Mononuclear cell (primary cell): ENCODE measurements around the gene WWTR1. TPM values are rescaled to one million over a fixed set of nuclear protein-coding genes. Genes with fewer than 3 reads are reported as not detected.
A peak's percentile ranks its signal among the peaks of the same experiment; 100 is the strongest.

Source experiments
- H3K27me3 ChIP-seq: 2 replicates; pipeline ENCODE4 v1.6.0; 2011; ENCODE audit warnings: low read length, control low read depth; ENCODE audit not compliant: insufficient read depth
- H3K4me1 ChIP-seq: 2 replicates; pipeline ENCODE4 v1.5.1; 2011; ENCODE audit warnings: mild to moderate bottlenecking, low read length, control low read depth; ENCODE audit not compliant: insufficient read depth
- H3K4me3 ChIP-seq: 2 replicates; pipeline ENCODE4 v1.5.1; 2011; ENCODE audit warnings: mild to moderate bottlenecking, low read length, moderate library complexity
- H3K9me3 ChIP-seq: 2 replicates; pipeline ENCODE4 v1.5.1; 2011; ENCODE audit warnings: low read depth, mild to moderate bottlenecking, control low read depth, low read length
- total RNA-seq: library from RNA; depleted of rRNA; stranded (reverse); fragments of >200 nt; gene quantifications from one replicate; pipeline ENCODE4 v1.2.3, GENCODE V29; 2012

WWTR1 gene
- total RNA-seq, 1 donor = 0.31 TPM

DNA sequence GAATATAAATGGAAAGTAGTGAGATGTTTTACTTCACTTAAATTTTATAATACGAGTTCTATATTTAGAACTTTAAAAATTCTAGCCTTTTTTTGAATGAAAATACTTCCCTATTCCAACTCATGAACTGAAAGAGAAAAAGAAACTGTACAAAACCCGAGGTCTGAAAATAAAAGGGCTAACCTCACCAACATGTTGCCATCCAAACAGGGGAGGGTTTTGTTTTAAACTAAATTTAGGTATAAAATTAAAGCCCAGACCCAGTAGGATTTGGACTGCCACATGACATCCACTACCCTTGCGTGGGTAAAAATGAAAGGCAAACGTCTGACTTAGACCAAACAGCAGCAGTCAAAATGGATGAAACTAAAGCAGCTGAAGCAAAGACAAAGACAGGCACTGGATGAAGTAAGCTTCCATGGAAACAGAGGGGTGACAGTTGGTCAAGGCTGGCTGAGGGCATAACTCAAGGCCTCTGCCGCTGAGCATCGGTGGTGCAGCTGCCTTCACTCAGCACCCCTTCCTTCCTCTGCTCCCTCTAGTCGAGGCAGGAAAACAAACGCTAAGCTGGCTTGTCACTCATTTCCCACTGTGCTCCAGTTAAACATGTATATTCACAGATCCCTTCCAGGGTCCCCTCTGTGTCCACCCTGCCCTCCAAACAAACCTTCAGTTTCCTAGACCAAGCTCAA, 125.2 kb downstream of the WWTR1 start:
- H3K27me3 ChIP-seq = peaks cover 7% of the 10 kb centered on the region
- no peaks in the 10 kb centered on the region for H3K9me3 ChIP-seq
- H3K4me3 ChIP-seq = peak overlapping the region; percentile 24
- peaks cover 8% of the 10 kb centered on the region for H3K4me1 ChIP-seq

DNA sequence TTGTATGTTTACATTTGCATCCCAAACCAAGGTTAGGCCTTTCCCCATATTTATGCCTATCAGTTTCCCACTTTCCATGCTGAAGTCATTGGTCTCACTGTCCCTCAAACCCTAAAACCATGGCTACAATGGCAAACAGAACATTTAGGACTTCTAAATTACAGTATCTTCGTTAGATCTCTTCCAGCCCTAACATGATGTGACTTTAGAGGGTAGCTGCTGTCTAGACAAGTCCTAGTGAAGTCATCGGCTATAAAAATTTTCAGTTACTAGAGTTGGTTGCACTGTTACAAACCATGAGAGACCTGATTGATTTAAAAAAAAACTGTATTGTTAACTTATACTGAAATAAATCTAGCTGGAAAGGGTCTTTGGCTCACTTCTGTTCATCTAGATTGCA, 128.7 kb downstream of the WWTR1 start:
- Histone ChIP-seq H3K27me3 (peaks cover 8% of the 10 kb centered on the region), H3K9me3 (no peaks in the 10 kb centered on the region), H3K4me3 (no peak overlapping the region), H3K4me1 (peaks cover 8% of the 10 kb centered on the region)

DNA sequence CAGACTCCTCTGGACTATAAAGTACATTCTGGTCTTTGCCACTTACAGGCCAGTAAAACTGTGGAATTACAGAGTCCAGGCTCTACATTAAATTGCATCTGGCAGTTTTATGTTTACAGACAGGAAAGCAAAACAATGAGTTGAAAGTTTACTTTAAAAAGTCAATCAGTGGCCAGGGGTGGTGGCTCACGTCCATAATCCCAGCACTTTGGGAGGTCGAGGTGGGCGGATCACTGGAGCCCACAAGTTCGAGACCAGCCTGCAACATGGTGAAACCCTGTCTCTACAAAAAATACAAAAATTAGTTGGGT, 129.5 kb downstream of the WWTR1 start:
- Histone ChIP-seq H3K27me3 (peaks cover 11% of the 10 kb centered on the region), H3K4me3 (no peak overlapping the region), H3K9me3 (no peaks in the 10 kb centered on the region), H3K4me1 (peaks cover 8% of the 10 kb centered on the region)

DNA sequence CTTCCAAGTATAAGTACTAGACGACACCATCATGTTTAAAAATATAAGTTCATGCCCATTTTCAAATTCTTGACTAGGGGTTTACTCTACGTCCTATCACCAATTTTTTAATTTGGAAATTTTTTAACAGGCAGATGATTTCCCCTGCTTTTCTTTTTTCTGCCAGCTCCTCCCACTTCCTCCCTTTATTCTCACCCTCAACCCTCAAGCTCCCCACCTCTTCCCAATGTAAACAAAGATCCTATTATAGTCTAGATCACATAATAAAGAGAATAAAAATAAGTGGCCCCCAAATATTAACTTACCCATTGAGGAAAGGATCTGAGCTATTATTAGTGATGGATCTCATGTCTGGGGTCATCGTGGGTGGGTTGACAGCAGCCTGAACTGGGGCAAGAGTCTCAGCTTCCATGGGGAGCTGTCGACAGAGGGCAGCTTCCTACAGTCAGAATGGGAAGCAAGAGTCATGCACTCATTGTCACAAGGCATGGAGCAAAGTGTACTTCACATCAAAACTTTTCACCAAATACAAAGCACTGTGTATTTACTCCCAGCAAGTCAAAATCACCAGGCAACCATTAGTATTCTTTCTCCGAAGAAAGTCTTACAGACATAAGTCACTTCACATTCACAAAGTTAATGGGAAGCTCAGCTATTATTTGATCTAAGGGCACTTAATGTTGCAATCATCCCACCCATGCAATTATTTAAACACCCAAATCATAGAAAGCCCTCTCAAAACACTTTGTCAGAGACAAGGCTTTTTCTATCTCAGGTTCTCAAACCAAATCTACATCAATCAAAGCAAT, 130.1 kb downstream of the WWTR1 start:
- Histone ChIP-seq H3K27me3 (peaks cover 9% of the 10 kb centered on the region), H3K9me3 (no peaks in the 10 kb centered on the region), H3K4me1 (peaks cover 2% of the 10 kb centered on the region), H3K4me3 (no peak overlapping the region)

DNA sequence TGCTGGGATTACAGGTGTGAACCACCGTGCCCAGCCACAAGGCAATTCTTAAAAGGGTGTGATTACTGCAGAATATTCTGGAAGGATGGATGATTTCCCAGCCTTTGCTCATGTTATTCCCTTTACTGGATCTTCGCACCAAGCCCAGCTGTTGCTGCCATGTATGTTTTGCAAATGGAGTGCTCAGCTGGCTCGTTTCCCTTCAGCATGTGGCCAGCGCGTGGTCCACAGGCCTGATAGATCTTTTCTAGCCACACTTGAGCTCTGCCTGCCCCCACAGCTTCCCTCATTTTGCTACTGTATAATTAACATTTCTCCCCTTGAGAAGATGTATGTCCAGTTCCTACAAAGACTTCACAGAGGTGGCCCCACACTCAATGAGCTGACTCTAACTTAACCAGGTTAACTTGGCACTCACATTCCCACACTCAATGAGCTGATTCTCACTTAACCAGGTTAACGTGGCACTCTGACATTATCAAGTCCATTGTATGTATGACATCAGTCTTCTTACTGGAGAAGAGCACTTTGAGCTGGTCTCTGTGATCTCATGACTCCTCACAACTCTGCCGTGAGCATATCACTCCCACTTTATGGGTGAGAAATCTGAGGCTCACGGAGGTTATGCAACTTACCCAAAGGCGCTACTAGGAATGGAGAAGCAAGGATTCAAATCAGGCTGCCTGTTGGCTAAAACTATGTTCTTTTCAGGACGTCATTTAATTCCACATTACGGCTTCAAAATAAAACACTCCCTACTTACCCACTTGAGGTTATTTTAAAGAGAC, 134.1 kb downstream of the WWTR1 start:
- Histone ChIP-seq H3K9me3 (no peaks in the 10 kb centered on the region), H3K4me1 (no peaks in the 10 kb centered on the region), H3K4me3 (no peak overlapping the region), H3K27me3 (peaks cover 9% of the 10 kb centered on the region)

DNA sequence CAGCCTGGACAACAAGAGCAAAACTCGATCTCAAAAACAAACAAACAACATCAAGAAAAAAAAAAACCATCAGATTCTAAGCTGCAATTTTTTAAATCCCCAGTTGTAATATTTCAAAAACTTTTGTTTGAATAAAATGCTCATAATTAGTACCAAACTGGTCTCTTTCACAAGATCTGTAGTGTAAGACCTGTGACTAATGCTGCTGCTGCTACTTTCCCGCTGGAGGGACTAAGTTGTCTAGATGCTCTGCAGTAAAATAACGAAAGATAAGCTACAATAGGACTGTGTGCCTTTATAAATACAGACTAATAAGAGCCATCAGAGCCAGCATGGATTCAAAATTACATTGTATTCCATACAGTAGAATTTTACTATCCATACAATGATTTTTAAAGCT, 137.9 kb downstream of the WWTR1 start:
- Histone ChIP-seq H3K9me3 (no peaks in the 10 kb centered on the region), H3K4me1 (no peaks in the 10 kb centered on the region), H3K4me3 (no peak overlapping the region), H3K27me3 (peaks cover 7% of the 10 kb centered on the region)

DNA sequence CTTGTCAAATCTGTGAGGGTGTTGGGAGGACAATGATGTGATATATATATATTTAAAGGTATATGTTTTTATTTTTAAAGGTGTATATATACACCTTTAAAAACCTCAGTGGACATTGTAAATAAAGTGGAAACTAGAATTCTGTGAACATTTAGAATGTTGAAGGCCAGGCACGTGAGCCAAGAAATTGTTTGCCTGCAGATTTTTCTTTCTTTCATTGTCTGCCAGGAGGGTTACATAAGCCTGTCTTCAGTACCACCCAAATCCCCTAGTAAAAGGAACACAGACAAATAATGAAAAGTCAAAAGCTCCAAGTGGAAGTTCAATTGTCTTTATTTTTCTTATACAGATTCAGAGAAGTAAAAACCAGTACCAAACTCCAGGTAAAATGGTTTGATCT, 140.9 kb downstream of the WWTR1 start:
- peaks cover 2% of the 10 kb centered on the region for H3K4me1 ChIP-seq
- H3K27me3 ChIP-seq = no peaks in the 10 kb centered on the region
- H3K9me3 ChIP-seq = no peaks in the 10 kb centered on the region
- H3K4me3 ChIP-seq = no peak overlapping the region

DNA sequence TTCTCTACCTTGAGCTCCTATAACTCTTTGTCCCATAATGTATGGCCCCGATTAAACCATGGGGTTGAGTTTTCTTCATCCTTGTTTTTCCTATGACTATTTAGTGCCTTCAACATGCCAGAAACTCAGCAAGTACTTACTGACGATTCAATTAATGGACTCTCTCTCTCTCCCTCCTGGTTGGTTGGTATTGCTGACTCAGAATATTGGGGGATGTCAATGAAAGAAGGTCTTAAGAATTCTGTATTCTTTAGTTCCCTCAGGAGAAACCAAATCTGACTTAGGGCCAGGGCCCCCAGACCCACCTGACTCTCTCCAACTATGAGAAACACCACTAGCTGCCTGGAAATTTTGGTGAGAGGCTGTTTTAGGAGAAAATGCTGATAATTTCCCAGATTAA, 142.6 kb downstream of the WWTR1 start:
- Histone ChIP-seq H3K4me1 (peaks cover 2% of the 10 kb centered on the region), H3K4me3 (no peak overlapping the region), H3K27me3 (no peaks in the 10 kb centered on the region), H3K9me3 (no peaks in the 10 kb centered on the region)

DNA sequence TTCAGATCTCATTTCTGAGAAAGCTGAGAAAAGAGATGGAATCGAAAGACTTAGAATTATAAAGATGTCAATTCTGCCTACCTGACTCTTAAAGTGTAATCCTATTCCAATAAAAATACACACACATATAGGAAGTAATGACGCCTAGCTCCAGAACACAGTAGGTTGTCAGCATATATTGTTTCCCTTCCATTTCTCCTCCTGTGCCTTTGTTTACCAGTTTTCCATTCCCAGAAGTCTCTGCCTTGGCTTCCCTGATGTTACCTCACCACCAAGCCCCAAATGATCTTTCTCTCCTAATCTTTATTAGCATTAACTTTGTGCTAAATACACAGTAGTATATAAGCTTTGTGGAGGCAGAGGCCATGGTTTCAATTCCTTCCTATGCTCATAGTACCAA, 143.4 kb downstream of the WWTR1 start:
- Histone ChIP-seq H3K27me3 (no peaks in the 10 kb centered on the region), H3K4me1 (peaks cover 2% of the 10 kb centered on the region), H3K9me3 (no peaks in the 10 kb centered on the region), H3K4me3 (no peak overlapping the region)

DNA sequence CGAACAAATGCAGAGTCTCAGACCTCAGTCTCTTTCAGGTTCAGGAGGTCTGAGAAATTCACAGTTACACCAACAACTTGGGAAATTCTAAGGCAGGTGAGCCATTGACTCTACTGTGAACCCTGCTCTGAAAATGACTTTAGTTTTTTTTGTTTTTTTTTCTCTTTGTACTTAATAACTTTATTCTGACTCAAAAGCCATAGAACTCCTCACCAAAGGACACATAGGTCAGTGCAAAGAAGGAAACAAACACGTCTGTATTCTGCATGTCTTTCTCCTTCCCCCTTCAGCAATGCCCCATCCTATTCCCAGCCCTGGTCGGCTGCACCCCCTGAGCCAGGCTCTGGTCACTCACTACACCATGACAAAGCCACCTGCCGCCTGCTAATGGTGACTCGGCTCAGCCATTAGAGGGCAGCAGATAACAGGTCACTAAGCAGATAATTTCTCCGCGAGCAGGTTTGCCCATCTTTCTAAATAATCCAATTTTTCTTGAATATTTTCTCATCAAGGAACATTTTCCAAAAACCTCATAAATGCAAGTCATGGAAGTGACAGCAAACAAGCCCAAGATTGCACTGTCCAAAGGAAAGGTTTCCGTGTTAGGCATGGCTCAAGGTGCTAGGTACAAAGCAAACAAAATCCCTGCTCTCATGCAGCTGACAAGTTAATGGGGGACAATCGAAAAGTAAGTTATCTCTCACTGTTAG, 145.6 kb downstream of the WWTR1 start:
- Histone ChIP-seq H3K4me1 (peaks cover 18% of the 10 kb centered on the region), H3K4me3 (no peak overlapping the region), H3K27me3 (no peaks in the 10 kb centered on the region), H3K9me3 (no peaks in the 10 kb centered on the region)

DNA sequence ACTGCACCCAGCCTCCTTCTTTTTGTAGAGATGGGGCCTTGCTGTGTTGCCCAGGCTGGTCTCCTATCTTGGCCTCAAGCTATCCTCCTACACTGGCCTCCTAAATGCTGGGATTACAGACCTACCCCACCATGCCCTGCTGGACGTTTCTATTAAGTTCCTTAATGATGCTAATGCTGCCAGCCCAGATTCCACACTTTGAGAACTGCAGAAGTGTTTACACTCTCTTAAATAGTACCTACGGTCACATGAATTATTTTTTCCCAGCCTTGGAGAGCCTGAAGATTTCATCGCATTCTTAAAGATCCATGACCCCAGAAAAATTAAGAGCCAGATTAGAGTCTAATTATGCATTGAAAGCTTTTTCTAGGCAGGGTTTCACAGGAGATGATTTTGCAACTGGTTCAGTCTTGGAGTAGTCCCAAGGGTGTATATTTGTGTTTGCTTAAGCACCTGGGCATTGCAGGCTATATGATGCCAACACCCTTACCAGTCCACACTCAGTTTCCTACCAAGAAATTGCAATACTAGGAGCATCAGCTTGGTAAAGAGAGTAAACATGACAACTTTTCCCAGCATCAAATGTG, 146.7 kb downstream of the WWTR1 start:
- no peaks in the 10 kb centered on the region for H3K27me3 ChIP-seq
- H3K9me3 ChIP-seq = no peaks in the 10 kb centered on the region
- H3K4me1 ChIP-seq = peaks cover 23% of the 10 kb centered on the region
- no peak overlapping the region for H3K4me3 ChIP-seq

DNA sequence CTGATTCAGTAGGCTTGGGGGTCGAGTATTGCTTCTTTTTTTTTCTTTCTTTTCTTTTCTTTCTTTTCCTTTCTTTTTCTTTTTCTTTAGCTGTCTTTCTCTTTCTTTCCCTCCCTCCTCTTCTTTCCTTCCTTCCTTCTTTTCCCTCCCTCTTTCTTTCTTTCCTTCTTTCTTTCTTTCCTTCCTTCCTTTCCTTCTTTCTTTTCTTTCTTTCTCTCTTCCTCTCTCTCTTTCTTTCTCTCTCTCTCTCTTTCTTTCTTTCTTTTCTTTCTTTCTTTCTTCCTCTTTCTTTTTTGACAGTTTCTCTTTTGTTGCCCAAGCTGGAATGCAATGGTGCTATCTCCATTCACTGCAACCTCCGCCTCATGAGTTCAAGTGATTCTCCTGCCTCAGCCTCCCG, 147.3 kb downstream of the WWTR1 start:
- no peaks in the 10 kb centered on the region for H3K27me3 ChIP-seq
- H3K4me3 ChIP-seq = no peak overlapping the region
- H3K4me1 ChIP-seq = peaks cover 23% of the 10 kb centered on the region
- no peaks in the 10 kb centered on the region for H3K9me3 ChIP-seq

DNA sequence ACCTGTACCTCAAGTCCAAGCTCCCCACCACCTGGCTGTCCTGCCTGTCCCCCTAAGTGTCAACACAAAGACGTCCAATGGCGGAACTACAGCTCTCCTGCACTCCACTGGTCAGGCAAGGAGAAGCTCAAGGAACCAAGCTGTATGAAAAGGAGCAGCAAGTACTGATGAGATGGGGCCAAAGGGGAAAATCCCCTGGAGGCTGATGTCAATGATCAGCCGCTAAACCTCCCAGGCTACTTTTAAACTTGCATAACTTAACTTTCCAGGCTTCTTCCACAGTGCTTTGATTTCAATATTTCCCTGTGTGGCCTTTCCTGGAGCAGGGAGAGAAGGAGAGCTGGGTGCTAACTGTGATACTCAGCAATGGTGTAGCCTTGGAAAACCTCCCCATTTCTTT, 148.3 kb downstream of the WWTR1 start:
- Histone ChIP-seq H3K4me3 (no peak overlapping the region), H3K27me3 (no peaks in the 10 kb centered on the region), H3K9me3 (no peaks in the 10 kb centered on the region), H3K4me1 (peaks cover 23% of the 10 kb centered on the region)

DNA sequence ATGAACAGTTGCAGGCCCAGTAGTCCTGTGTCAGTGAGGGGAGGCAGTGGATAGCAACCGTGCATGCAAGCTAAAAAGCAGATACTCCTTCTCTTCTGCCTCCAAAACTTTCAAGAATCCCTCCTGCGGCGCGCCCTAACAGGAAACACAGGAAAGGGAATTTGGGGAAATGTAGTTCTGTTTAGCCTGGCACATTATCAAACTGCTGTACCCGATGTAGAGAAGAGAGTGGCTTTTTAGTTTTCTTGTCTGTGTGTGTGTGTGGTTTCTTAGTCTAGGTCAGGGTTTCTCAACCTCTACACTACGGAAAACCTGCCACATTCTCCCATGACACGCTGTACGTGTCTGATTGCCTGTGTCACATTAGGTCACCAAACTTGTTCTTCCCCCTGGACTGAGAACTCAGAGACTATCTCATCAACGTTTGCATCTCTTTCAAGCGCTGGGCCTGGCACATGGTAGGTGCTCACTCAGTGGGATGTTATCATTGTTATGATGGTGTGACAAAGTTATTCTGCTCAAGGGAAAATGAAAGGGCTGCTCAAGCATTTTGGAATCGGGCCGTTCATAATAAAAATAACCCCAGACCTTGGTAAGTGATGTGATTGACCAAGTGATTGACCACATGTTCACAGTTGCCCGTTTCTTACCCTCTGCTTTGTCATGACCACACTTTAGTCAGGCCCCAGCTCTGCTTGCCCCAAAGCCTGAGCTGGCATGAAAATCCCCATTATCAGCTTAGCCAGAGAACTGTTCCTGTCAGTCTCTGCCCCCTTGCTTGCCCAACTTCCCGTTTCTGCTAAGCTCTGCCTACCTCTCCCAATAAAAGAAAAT, 150.1 kb downstream of the WWTR1 start:
- H3K4me3 ChIP-seq = no peak overlapping the region
- H3K4me1 ChIP-seq = peaks cover 23% of the 10 kb centered on the region

More for the DNA sequence above, 150.1 kb downstream of the WWTR1 start:
- H3K9me3 ChIP-seq = no peaks in the 10 kb centered on the region
- peaks cover 3% of the 10 kb centered on the region for H3K27me3 ChIP-seq
